Measurements from ENCODE around the gene ZNF761. TPM values are rescaled to one million over a fixed set of nuclear protein-coding genes. Genes with fewer than 3 reads are reported as not detected.
"Not testable (repeated sequence)": the region's sequence is repeated elsewhere in the genome, so short reads cannot be mapped to it uniquely, and the experiment has no call there.

The ZNF761 gene
- total RNA-seq, 1 experiment from 2014 or later, result 29.7 TPM

- H3K4me3 ChIP-seq (ENCODE audit: insufficient read depth, low read depth, low read length); DNase-seq; H3K36me3 ChIP-seq (replicated peaks; ENCODE audit: control insufficient read depth, insufficient read depth, low read length); H3K27me3 ChIP-seq (ENCODE audit: control insufficient read depth, insufficient read depth, low read length): not testable (repeated sequence)
Observed at GRCh38 chr19:53423074-53423473, 8.7 kb upstream of the ZNF761 start.

- not testable (repeated sequence) for H3K27me3 ChIP-seq (ENCODE audit: control insufficient read depth, insufficient read depth, low read length); H3K36me3 ChIP-seq (replicated peaks; ENCODE audit: control insufficient read depth, insufficient read depth, low read length); DNase-seq; H3K4me3 ChIP-seq (ENCODE audit: insufficient read depth, low read depth, low read length)
Observed at GRCh38 chr19:53423680-53424079, 8.1 kb upstream of the ZNF761 start.

- H3K36me3 ChIP-seq (replicated peaks; ENCODE audit: control insufficient read depth, insufficient read depth, low read length), result no peaks in the 10 kb centered on the region
- no peak overlapping the region for H3K4me3 ChIP-seq (ENCODE audit: insufficient read depth, low read depth, low read length)
- no peaks in the 10 kb centered on the region for H3K27me3 ChIP-seq (ENCODE audit: control insufficient read depth, insufficient read depth, low read length)
- peak; percentile 75 for DNase-seq
Observed at GRCh38 chr19:53424968-53425597, 6.7 kb upstream of the ZNF761 start.

- Histone ChIP-seq H3K36me3 (replicated peaks; ENCODE audit: control insufficient read depth, insufficient read depth, low read length) (peaks cover 5% of the 10 kb centered on the region), H3K27me3 (ENCODE audit: control insufficient read depth, insufficient read depth, low read length) (no peaks in the 10 kb centered on the region), H3K4me3 (ENCODE audit: insufficient read depth, low read depth, low read length) (peak overlapping the region; percentile 59)
- DNase-seq, result peak; percentile 67
Observed at GRCh38 chr19:53432088-53432661, 391 bp downstream of the ZNF761 start.

GRCh38 chr19:53443809-53444208, 12.0 kb downstream of the ZNF761 start:
- H3K36me3 ChIP-seq (replicated peaks; ENCODE audit: control insufficient read depth, insufficient read depth, low read length), result peaks cover 21% of the 10 kb centered on the region
- H3K4me3 ChIP-seq (ENCODE audit: insufficient read depth, low read depth, low read length); DNase-seq; H3K27me3 ChIP-seq (ENCODE audit: control insufficient read depth, insufficient read depth, low read length): not testable (repeated sequence)

GRCh38 chr19:53447196-53447595, 15.4 kb downstream of the ZNF761 start:
- H3K4me3 ChIP-seq (ENCODE audit: insufficient read depth, low read depth, low read length); DNase-seq; H3K27me3 ChIP-seq (ENCODE audit: control insufficient read depth, insufficient read depth, low read length): not testable (repeated sequence)
- H3K36me3 ChIP-seq (replicated peaks; ENCODE audit: control insufficient read depth, insufficient read depth, low read length), result peaks cover 16% of the 10 kb centered on the region

- no peak for DNase-seq
- H3K36me3 ChIP-seq (replicated peaks; ENCODE audit: control insufficient read depth, insufficient read depth, low read length), result peaks cover 21% of the 10 kb centered on the region
- H3K27me3 ChIP-seq (ENCODE audit: control insufficient read depth, insufficient read depth, low read length), result no peaks in the 10 kb centered on the region
- H3K4me3 ChIP-seq (ENCODE audit: insufficient read depth, low read depth, low read length), result no peak overlapping the region
Observed at GRCh38 chr19:53455828-53456227, 24.0 kb downstream of the ZNF761 start.

GRCh38 chr19:53460131-53460721, 28.4 kb downstream of the ZNF761 start:
- DNase-seq; H3K4me3 ChIP-seq (ENCODE audit: insufficient read depth, low read depth, low read length); H3K27me3 ChIP-seq (ENCODE audit: control insufficient read depth, insufficient read depth, low read length): not testable (repeated sequence)
- H3K36me3 ChIP-seq (replicated peaks; ENCODE audit: control insufficient read depth, insufficient read depth, low read length), result peaks cover 10% of the 10 kb centered on the region

GRCh38 chr19:53461866-53462265, 30.1 kb downstream of the ZNF761 start:
- no peaks in the 10 kb centered on the region for H3K27me3 ChIP-seq (ENCODE audit: control insufficient read depth, insufficient read depth, low read length)
- no peaks in the 10 kb centered on the region; the same call in 1 of the 2 replicates for H3K36me3 ChIP-seq (replicated peaks; ENCODE audit: control insufficient read depth, insufficient read depth, low read length)
- no peak overlapping the region for H3K4me3 ChIP-seq (ENCODE audit: insufficient read depth, low read depth, low read length)
- DNase-seq, result no peak

- DNase-seq, result no peak
- peak overlapping the region; percentile 37; the same call in 1 of the 2 replicates for H3K4me3 ChIP-seq (ENCODE audit: insufficient read depth, low read depth, low read length)
- H3K36me3 ChIP-seq (replicated peaks; ENCODE audit: control insufficient read depth, insufficient read depth, low read length), result no peaks in the 10 kb centered on the region
- no peaks in the 10 kb centered on the region for H3K27me3 ChIP-seq (ENCODE audit: control insufficient read depth, insufficient read depth, low read length)
Observed at GRCh38 chr19:53462861-53463260, 31.1 kb downstream of the ZNF761 start.

GRCh38 chr19:53463263-53463662, 31.5 kb downstream of the ZNF761 start:
- peak; percentile 98 for DNase-seq
- Histone ChIP-seq H3K27me3 (ENCODE audit: control insufficient read depth, insufficient read depth, low read length) (no peaks in the 10 kb centered on the region), H3K4me3 (ENCODE audit: insufficient read depth, low read depth, low read length) (peak overlapping the region; percentile 37; the same call in 1 of the 2 replicates), H3K36me3 (replicated peaks; ENCODE audit: control insufficient read depth, insufficient read depth, low read length) (no peaks in the 10 kb centered on the region)

GRCh38 chr19:53466726-53467484, 35.1 kb downstream of the ZNF761 start:
- Histone ChIP-seq H3K36me3 (replicated peaks; ENCODE audit: control insufficient read depth, insufficient read depth, low read length) (no peaks in the 10 kb centered on the region), H3K27me3 (ENCODE audit: control insufficient read depth, insufficient read depth, low read length) (no peaks in the 10 kb centered on the region), H3K4me3 (ENCODE audit: insufficient read depth, low read depth, low read length) (peak overlapping the region; percentile 85)
- DNase-seq, result peak; percentile 77

GRCh38 chr19:53467485-53468262, 35.9 kb downstream of the ZNF761 start, which contains the start of gene ZNF813:
Gene ZNF813, plus strand, starts transcription at chr19:53467733. Its CDS starts 16,090 bp downstream, at chr19:53483823.
- Histone ChIP-seq H3K4me3 (ENCODE audit: insufficient read depth, low read depth, low read length) (peak within 1 kb of the TSS; percentile 85), H3K36me3 (replicated peaks; ENCODE audit: control insufficient read depth, insufficient read depth, low read length) (no peaks in the 10 kb centered on the region), H3K27me3 (ENCODE audit: control insufficient read depth, insufficient read depth, low read length) (no peaks in the 10 kb centered on the region)
- peak; percentile 97 for DNase-seq

GRCh38 chr19:53468628-53469027, 36.8 kb downstream of the ZNF761 start:
- H3K27me3 ChIP-seq (ENCODE audit: control insufficient read depth, insufficient read depth, low read length); DNase-seq; H3K36me3 ChIP-seq (replicated peaks; ENCODE audit: control insufficient read depth, insufficient read depth, low read length): not testable (repeated sequence)
- H3K4me3 ChIP-seq (ENCODE audit: insufficient read depth, low read depth, low read length), result peak overlapping the region; percentile 85
